ENCODE data around the gene GLI3. TPM values are rescaled to one million over a fixed set of nuclear protein-coding genes. Genes with fewer than 3 reads are reported as not detected.

The GLI3 gene
- total RNA-seq, 1 donor from 2014 or later: 7.3 TPM

DNA sequence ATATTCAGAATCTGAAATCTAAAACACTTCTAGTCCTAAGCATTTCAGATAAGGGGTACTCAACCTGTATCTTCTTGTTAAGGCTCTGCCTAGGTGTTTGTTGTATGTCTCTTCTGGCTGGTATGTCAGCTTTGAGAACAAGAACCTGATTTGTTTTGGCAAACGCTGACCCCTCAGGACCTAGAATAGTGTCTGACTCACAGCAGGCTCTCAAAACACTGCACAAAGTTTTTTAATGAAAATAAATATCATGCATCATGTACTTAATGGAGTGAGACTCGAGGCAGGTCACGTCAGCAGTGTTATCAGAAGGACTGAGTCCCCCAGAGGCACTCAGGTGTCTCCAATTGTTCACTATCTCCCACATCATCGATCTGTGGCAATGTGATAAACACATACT is 99.1 kb downstream of the GLI3 start:
- Histone ChIP-seq H3K36me3 (ENCODE audit: control insufficient read depth, insufficient read depth, low read length) (no peaks in the 10 kb centered on the region), H3K27me3 (ENCODE audit: control insufficient read depth, insufficient read depth, low read length) (no peaks in the 10 kb centered on the region), H3K4me3 (ENCODE audit: low read depth, low read length) (no peak overlapping the region)
- no peak for DNase-seq (ENCODE audit: low read depth)
- TF ChIP-seq, protein P1, sequence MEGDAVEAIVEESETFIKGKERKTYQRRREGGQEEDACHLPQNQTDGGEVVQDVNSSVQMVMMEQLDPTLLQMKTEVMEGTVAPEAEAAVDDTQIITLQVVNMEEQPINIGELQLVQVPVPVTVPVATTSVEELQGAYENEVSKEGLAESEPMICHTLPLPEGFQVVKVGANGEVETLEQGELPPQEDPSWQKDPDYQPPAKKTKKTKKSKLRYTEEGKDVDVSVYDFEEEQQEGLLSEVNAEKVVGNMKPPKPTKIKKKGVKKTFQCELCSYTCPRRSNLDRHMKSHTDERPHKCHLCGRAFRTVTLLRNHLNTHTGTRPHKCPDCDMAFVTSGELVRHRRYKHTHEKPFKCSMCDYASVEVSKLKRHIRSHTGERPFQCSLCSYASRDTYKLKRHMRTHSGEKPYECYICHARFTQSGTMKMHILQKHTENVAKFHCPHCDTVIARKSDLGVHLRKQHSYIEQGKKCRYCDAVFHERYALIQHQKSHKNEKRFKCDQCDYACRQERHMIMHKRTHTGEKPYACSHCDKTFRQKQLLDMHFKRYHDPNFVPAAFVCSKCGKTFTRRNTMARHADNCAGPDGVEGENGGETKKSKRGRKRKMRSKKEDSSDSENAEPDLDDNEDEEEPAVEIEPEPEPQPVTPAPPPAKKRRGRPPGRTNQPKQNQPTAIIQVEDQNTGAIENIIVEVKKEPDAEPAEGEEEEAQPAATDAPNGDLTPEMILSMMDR (IDR thresholded peaks at IDR 0.05; ENCODE audit: insufficient read depth, low read length, poor library complexity, severe bottlenecking): no peak

DNA sequence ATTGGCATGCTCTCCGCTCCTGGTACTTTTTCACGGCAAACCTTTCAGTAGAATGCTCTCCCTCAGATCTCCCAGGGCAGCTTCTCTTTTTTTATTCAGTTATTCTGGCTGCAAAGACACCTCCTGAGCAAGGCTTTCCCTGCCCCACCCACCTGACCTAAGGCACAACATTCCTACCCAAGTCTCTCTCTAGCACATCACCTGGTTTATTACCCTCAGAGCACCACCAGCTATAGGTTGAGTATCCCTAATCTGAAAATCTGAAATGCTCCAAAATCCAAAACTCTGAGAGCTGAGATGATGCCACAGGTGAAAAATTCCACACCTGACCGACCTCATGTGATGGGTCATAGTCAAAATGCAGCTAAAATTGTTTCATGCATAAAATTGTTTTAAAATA is 99.6 kb downstream of the GLI3 start:
- TF ChIP-seq, protein P1 (IDR thresholded peaks at IDR 0.05; ENCODE audit: insufficient read depth, low read length, poor library complexity, severe bottlenecking): no peak
- Histone ChIP-seq H3K27me3 (ENCODE audit: control insufficient read depth, insufficient read depth, low read length) (no peaks in the 10 kb centered on the region), H3K4me3 (ENCODE audit: low read depth, low read length) (no peak overlapping the region), H3K36me3 (ENCODE audit: control insufficient read depth, insufficient read depth, low read length) (no peaks in the 10 kb centered on the region)
- no peak for DNase-seq (ENCODE audit: low read depth)

DNA sequence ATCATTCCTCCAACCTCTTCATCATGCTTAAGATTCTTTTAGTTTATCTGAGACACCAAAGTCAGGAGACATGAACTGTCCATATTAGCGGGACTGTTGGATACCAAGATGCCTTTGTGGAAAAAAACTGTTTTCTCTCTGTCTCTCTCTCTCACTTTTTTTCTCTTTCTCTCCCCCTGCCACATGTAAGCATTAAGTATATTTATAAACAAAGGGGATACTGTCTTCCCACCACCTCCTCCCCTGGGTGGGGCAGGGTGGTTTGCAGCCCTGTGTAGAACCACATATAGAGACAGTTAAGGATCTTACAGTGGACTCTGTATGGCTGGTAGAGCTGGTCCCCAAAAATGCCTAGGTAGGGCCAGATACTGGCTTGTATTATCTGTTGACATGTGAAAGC is 101.3 kb downstream of the GLI3 start:
- no peak for DNase-seq (ENCODE audit: low read depth)
- no peaks in the 10 kb centered on the region for H3K36me3 ChIP-seq (ENCODE audit: control insufficient read depth, insufficient read depth, low read length)
- no peak overlapping the region for H3K4me3 ChIP-seq (ENCODE audit: low read depth, low read length)
- no peaks in the 10 kb centered on the region for H3K27me3 ChIP-seq (ENCODE audit: control insufficient read depth, insufficient read depth, low read length)
- TF ChIP-seq, protein P1 (IDR thresholded peaks at IDR 0.05; ENCODE audit: insufficient read depth, low read length, poor library complexity, severe bottlenecking): no peak

DNA sequence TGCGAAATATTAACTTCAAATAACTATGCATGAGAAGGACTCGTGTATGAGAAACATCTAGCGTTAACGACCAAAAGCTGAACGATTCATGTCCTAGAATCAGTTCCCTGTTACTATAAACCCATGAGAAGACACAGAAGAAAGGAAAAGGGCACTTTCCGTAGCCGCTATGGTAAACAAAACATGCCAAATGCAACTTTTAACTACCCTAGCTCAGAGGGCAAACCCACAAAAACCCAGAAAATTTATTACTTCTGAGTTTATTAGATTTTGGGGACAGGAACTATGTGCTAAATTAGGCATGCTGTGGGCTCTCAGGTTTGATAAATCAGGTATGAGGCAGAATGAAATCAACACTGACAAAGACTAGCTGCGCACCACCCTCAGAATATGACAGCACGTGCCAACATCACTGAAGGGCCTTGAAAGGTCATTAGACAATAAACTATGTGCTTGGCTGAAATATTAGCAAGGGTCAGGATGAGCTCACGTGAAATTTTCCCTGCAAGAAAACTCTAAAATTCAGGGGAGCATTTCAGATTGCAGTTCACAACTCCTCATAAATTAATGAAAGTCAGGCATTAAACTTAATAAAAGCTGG is 102.6 kb downstream of the GLI3 start:
- no peak overlapping the region for H3K4me3 ChIP-seq (ENCODE audit: low read depth, low read length)
- DNase-seq (ENCODE audit: low read depth): no peak
- no peaks in the 10 kb centered on the region for H3K27me3 ChIP-seq (ENCODE audit: control insufficient read depth, insufficient read depth, low read length)
- H3K36me3 ChIP-seq (ENCODE audit: control insufficient read depth, insufficient read depth, low read length): no peaks in the 10 kb centered on the region
- TF ChIP-seq, protein P1 (IDR thresholded peaks at IDR 0.05; ENCODE audit: insufficient read depth, low read length, poor library complexity, severe bottlenecking): no peak

DNA sequence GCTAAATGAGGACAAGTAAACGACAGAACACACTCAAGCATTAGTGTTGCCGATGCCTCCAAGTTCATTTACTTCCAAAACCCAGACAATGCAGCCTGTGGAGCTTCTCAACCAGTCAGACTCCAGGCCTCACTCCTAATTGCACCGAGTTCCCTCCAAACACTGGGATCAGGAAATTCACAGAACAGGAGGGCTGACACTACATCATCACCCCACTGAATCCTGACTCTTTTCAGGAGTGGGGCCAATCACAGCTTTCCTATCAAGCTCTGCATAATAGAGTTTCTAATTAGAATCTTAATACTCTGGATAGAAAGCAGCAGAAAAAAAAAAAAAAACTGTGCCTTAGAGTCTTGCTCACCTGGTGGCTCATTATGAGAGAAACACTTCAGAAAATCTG is 103.7 kb downstream of the GLI3 start:
- Histone ChIP-seq H3K36me3 (ENCODE audit: control insufficient read depth, insufficient read depth, low read length) (no peaks in the 10 kb centered on the region), H3K4me3 (ENCODE audit: low read depth, low read length) (no peak overlapping the region), H3K27me3 (ENCODE audit: control insufficient read depth, insufficient read depth, low read length) (no peaks in the 10 kb centered on the region)
- TF ChIP-seq, protein P1 (IDR thresholded peaks at IDR 0.05; ENCODE audit: insufficient read depth, low read length, poor library complexity, severe bottlenecking): no peak
- no peak for DNase-seq (ENCODE audit: low read depth)

DNA sequence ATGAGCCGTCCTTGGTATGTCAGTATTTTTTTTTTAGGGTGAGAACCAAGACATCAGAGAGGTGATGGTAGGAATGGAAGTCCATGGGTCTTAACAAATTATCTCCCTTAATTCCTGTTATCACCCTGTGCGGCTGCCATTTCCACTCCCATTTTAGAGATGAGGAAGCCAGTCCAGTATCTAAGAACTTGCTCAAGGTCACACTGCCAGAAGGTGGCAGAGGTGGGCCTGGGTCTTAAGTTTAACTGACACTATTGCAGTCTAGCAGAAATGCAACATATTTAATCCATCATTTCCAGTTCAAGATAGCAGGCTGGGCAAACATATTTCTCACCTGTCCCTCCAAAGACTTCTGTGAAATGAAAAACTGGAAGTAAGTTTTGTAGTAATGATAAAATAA is 108.3 kb downstream of the GLI3 start:
- Histone ChIP-seq H3K4me3 (ENCODE audit: low read depth, low read length) (no peak overlapping the region), H3K27me3 (ENCODE audit: control insufficient read depth, insufficient read depth, low read length) (no peaks in the 10 kb centered on the region), H3K36me3 (ENCODE audit: control insufficient read depth, insufficient read depth, low read length) (no peaks in the 10 kb centered on the region)
- no peak for DNase-seq (ENCODE audit: low read depth)
- TF ChIP-seq, protein P1 (IDR thresholded peaks at IDR 0.05; ENCODE audit: insufficient read depth, low read length, poor library complexity, severe bottlenecking): peak; percentile 34
